T-helper 2 cell treated with Interferon-gamma antibody and Interleukin-4, amounts not matched to agents 5 μg/mL and 100 μg/mL, for 36 hours (primary cell): Measurements from ENCODE around the gene TFDP1.
A peak's percentile ranks its signal among the peaks of the same experiment; 100 is the strongest.

ENCODE experiments used
- DNase-seq: peaks from one replicate; pipeline ENCODE4 v3.0.0; 2021; ENCODE audit warnings: low spot score
- H3K27ac Mint-ChIP-seq: one replicate; pipeline ENCODE4 v1.8.0; 2021; ENCODE audit warnings: mild to moderate bottlenecking, mixed read lengths
- H3K27me3 Mint-ChIP-seq: one replicate; pipeline ENCODE4 v1.8.0; 2021; ENCODE audit warnings: low read depth, mixed read lengths
- H3K36me3 Mint-ChIP-seq: one replicate; pipeline ENCODE4 v1.8.0; 2021; ENCODE audit warnings: low read depth, mixed read lengths
- H3K4me1 Mint-ChIP-seq: one replicate; pipeline ENCODE4 v1.8.0; 2021; ENCODE audit warnings: low read depth, mixed read lengths
- H3K4me3 Mint-ChIP-seq: one replicate; pipeline ENCODE4 v1.8.0; 2022; ENCODE audit warnings: mild to moderate bottlenecking, moderate library complexity, mixed read lengths
- H3K9me3 Mint-ChIP-seq: one replicate; pipeline ENCODE4 v1.8.0; 2021; ENCODE audit warnings: mixed read lengths

Gene TFDP1

DNA sequence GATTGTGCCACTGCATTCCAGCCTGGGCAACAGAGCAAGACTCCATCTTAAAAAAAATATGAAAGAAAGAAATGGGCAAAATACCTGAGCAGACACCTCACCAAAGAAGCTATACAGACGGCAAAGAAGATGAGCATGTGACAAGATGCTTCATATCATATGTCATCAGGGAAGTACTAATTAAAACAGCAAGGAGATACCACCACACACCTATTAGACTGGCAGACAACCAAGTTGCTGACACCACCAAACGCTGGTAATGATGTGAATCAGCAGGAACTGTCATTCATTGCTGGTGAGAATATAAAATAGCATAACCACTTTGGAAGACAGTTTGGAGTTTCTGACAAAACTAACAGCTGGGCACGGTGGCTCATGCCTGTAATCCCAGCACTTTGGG lies 11.5 kb upstream of the TFDP1 start:
- Mint-ChIP-seq H3K4me3 (no peak overlapping the region), H3K9me3 (peaks cover 20% of the 10 kb centered on the region), H3K4me1 (no peaks in the 10 kb centered on the region), H3K27me3 (peaks cover 36% of the 10 kb centered on the region), H3K27ac (no peak overlapping the region), H3K36me3 (no peaks in the 10 kb centered on the region)
- DNase-seq, result no peak

DNA sequence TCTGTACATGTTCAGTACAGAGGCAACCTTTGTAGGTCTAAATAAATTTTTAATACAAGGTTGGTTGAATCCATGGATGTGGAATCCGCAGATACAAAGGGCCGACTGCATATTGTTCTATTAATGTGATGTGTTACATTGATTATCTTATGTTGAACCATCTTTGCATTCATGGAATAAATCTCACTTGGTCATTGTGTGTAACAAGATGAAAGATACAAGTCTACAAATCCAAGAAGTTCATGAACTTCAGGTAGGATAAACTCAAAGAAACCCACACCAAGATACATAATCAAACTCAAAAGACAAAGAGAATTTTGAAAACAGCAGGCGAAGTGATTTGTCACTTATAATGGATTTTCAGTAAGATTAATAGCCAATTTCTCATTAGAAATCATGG lies 8.0 kb upstream of the TFDP1 start:
- H3K9me3 Mint-ChIP-seq, result peaks cover 18% of the 10 kb centered on the region
- no peaks in the 10 kb centered on the region for H3K4me1 Mint-ChIP-seq
- no peaks in the 10 kb centered on the region for H3K36me3 Mint-ChIP-seq
- no peak overlapping the region for H3K4me3 Mint-ChIP-seq
- peaks cover 20% of the 10 kb centered on the region for H3K27me3 Mint-ChIP-seq
- DNase-seq, result no peak
- H3K27ac Mint-ChIP-seq, result no peak overlapping the region

GRCh38 chr13:113577881-113578435 lies 6.6 kb upstream of the TFDP1 start:
- Mint-ChIP-seq H3K36me3 (no peaks in the 10 kb centered on the region), H3K4me3 (no peak overlapping the region), H3K27ac (no peak overlapping the region), H3K27me3 (peaks cover 20% of the 10 kb centered on the region), H3K4me1 (no peaks in the 10 kb centered on the region), H3K9me3 (peaks cover 11% of the 10 kb centered on the region)
- DNase-seq, result no peak

GRCh38 chr13:113579686-113580085 lies 4.9 kb upstream of the TFDP1 start:
- H3K9me3 Mint-ChIP-seq, result peaks cover 7% of the 10 kb centered on the region

DNA sequence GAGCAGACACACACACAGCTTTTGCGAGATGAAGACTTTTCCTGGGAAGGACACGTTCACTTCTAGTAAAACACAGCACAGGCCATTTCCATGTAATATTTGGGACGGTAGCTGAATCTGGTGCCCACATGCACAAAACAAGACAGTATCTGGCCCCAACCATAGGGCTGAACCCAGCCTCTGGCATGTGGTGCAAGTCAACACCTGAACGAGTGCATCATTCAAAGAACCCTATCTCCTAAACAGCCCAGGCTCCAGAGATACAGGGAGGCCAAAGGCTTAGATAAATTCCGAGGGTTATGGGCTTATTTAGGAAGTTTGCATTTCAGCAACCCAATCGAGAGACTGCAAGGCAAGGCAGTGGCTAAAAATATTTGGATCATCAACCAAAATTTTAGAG lies 2.7 kb upstream of the TFDP1 start:
- H3K27ac Mint-ChIP-seq, result no peak overlapping the region
- H3K36me3 Mint-ChIP-seq, result peaks cover 15% of the 10 kb centered on the region
- peaks cover 8% of the 10 kb centered on the region for H3K27me3 Mint-ChIP-seq
- no peak overlapping the region for H3K4me3 Mint-ChIP-seq
- peaks cover 3% of the 10 kb centered on the region for H3K9me3 Mint-ChIP-seq
- H3K4me1 Mint-ChIP-seq, result peaks cover 14% of the 10 kb centered on the region
- no peak for DNase-seq

More at GRCh38 chr13:113579686-113580085, 4.9 kb upstream of the TFDP1 start:
- H3K4me1 Mint-ChIP-seq, result peaks cover 3% of the 10 kb centered on the region
- H3K36me3 Mint-ChIP-seq, result no peaks in the 10 kb centered on the region
- H3K4me3 Mint-ChIP-seq, result no peak overlapping the region
- no peak overlapping the region for H3K27ac Mint-ChIP-seq
- DNase-seq, result no peak
- peaks cover 15% of the 10 kb centered on the region for H3K27me3 Mint-ChIP-seq

DNA sequence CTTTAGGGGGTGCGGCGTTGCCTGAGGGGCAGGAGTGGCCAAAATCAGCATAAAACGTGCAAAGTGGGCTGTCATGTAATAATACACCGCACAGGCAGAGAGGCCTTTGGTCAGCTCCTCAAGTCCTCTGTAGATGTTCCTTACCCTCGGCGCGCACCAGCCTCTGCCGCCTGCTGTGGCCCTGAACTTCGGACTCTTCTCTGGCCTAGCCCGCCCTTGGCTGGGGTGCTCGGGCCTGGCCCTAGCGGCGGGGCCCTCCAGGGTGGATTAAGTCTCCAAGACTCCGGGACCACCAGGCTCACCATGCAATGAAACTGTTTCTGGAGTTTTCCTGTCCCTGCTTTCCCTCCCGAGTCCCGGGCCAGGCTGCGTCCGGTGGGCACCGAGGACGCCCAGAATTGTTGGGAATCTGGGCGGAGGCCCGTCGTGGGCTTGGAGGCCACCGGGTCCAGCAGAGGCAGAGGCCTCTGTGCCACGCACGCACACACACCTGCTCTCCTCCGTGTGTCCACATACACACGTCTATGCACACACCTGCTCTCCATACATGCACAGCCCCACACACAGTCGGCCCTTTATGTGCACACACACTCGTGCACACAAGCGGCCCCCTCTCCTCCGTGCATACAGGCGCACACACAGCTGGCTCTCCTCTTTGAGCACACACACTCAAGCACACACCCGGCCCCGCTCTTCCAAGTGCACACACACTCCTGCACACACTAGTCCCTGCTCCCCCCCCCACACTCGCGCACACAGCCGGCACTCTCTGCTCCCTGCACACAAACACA lies 1.5 kb upstream of the TFDP1 start:
- DNase-seq, result no peak
- Mint-ChIP-seq H3K4me3 (peak overlapping the region; percentile 71), H3K27me3 (peaks cover 3% of the 10 kb centered on the region), H3K9me3 (no peaks in the 10 kb centered on the region), H3K4me1 (peaks cover 21% of the 10 kb centered on the region), H3K36me3 (peaks cover 21% of the 10 kb centered on the region), H3K27ac (peak overlapping the region; percentile 15)

DNA sequence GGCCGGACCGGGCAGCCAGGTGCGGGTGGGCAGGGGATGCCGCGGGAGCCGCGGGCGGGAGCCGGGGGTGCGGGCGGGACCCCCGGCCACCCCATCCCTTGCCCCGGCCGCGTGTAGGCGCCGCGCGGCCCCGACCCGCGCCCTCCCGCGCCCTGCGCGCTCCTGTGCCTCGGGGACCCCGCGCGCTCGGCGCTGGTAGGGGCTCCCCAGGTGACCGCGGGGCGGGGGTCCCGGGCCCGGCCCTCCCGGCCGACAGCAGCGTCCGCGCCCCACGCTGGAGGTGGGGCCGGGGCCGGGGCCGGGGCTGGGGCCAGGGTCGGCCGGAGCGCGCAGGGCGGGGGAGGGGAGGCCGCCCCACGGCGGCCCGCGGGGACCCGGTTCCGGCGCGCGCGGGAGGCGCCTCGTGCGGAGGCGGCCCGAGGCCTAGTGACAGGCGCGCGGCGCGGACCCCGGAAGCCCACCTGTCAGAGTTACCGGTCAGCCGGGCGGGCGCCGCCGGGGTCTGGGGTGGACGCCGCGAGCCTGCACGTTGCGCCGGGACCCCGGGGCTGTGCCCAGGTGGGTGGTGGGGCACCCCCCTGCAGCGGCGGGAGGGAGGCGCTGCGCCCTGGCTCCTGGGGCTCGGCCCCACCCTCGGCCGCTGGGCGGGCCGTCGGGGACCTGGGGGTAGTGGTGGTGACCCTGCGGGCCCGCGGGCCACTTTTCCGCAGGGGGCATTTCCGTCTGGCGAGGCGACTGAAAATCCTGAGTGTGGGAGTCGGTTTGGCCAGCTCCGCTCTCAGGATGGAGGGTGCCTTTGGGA lies 518 bp downstream of the TFDP1 start:
- H3K4me3 Mint-ChIP-seq, result peak overlapping the region; percentile 95
- H3K27me3 Mint-ChIP-seq, result no peaks in the 10 kb centered on the region
- DNase-seq, result peak; percentile 45
- peaks cover 33% of the 10 kb centered on the region for H3K36me3 Mint-ChIP-seq
- no peaks in the 10 kb centered on the region for H3K9me3 Mint-ChIP-seq
- peaks cover 29% of the 10 kb centered on the region for H3K4me1 Mint-ChIP-seq
- peak overlapping the region; percentile 94 for H3K27ac Mint-ChIP-seq

- H3K4me3 Mint-ChIP-seq, result peak overlapping the region; percentile 95
- peaks cover 29% of the 10 kb centered on the region for H3K4me1 Mint-ChIP-seq
- peak overlapping the region; percentile 94 for H3K27ac Mint-ChIP-seq
- no peak for DNase-seq
- H3K27me3 Mint-ChIP-seq, result no peaks in the 10 kb centered on the region
- H3K36me3 Mint-ChIP-seq, result peaks cover 35% of the 10 kb centered on the region
- no peaks in the 10 kb centered on the region for H3K9me3 Mint-ChIP-seq
These were observed 1.3 kb downstream of the TFDP1 start for GRCh38 chr13:113585896-113586295.

GRCh38 chr13:113586661-113587479 lies 2.3 kb downstream of the TFDP1 start:
- no peak for DNase-seq
- H3K4me3 Mint-ChIP-seq, result peak overlapping the region; percentile 95
- no peaks in the 10 kb centered on the region for H3K9me3 Mint-ChIP-seq
- peak overlapping the region; percentile 31 for H3K27ac Mint-ChIP-seq
- no peaks in the 10 kb centered on the region for H3K27me3 Mint-ChIP-seq
- peaks cover 34% of the 10 kb centered on the region for H3K4me1 Mint-ChIP-seq
- peaks cover 41% of the 10 kb centered on the region for H3K36me3 Mint-ChIP-seq

DNA sequence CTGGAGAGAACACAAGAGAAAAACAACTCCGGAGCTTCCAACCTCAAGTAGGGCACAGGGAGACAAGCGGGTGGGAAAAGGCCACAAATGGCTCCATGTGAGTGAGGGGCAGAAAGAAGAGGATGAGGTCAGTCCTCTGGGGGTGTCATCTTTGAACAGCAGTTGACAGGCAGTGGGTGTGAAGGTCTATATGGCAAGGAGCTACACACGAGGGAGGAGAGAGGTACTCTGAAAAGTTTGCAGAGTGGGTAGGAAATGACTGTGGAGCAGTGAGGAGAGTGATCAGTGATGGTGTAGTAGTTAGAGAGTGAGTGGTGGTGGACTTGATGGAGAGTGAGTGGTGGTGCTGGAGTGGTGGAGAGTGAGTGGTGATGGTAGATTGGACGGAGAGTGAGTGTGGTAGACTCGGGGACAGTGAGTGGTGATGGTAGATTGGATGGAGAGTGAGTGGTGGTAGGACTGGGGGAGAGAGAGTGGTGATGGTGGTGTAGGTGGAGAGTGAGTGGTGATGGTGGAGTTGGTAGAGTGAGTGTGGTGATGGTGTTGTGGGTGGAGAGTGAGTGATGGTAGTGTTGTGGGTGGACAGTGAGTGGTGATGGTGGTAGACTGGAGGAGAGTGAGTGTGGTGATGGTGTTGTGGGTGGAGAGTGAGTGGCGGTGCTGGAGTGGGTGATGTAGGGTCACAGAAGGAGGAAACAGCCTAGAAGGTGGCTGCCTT lies 4.0 kb downstream of the TFDP1 start:
- no peaks in the 10 kb centered on the region for H3K9me3 Mint-ChIP-seq
- H3K4me1 Mint-ChIP-seq, result peaks cover 36% of the 10 kb centered on the region
- H3K36me3 Mint-ChIP-seq, result peaks cover 45% of the 10 kb centered on the region
- DNase-seq, result no peak
- peak overlapping the region; percentile 6 for H3K27ac Mint-ChIP-seq
- no peak overlapping the region for H3K4me3 Mint-ChIP-seq
- no peaks in the 10 kb centered on the region for H3K27me3 Mint-ChIP-seq

- peaks cover 33% of the 10 kb centered on the region for H3K4me1 Mint-ChIP-seq
- H3K4me3 Mint-ChIP-seq, result no peak overlapping the region
- peaks cover 45% of the 10 kb centered on the region for H3K36me3 Mint-ChIP-seq
- no peak overlapping the region for H3K27ac Mint-ChIP-seq
- no peaks in the 10 kb centered on the region for H3K9me3 Mint-ChIP-seq
- H3K27me3 Mint-ChIP-seq, result no peaks in the 10 kb centered on the region
- DNase-seq, result no peak
These were observed 4.9 kb downstream of the TFDP1 start for GRCh38 chr13:113589251-113589960.

DNA sequence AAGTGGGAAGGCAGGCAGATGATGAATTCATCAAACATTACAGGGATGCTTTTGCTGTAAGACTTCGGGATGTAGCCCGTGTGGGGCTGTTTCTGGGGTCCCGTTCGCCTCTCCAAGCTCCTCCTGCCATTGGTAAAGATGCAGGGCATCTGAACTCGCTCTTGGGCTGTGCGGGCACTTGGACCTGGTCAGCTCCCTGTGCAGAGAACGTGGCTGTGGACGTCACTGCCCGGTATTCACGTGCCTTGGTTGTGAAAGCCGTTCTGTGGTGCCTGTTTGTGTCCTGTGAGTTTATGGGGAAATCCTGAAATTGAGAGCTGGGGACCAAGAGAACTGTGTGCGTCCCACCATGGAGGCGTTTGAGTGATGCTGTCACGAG lies 5.4 kb downstream of the TFDP1 start:
- peaks cover 33% of the 10 kb centered on the region for H3K4me1 Mint-ChIP-seq
- no peaks in the 10 kb centered on the region for H3K27me3 Mint-ChIP-seq
- no peak overlapping the region for H3K27ac Mint-ChIP-seq
- no peak overlapping the region for H3K4me3 Mint-ChIP-seq
- peaks cover 49% of the 10 kb centered on the region for H3K36me3 Mint-ChIP-seq
- H3K9me3 Mint-ChIP-seq, result no peaks in the 10 kb centered on the region
- no peak for DNase-seq

DNA sequence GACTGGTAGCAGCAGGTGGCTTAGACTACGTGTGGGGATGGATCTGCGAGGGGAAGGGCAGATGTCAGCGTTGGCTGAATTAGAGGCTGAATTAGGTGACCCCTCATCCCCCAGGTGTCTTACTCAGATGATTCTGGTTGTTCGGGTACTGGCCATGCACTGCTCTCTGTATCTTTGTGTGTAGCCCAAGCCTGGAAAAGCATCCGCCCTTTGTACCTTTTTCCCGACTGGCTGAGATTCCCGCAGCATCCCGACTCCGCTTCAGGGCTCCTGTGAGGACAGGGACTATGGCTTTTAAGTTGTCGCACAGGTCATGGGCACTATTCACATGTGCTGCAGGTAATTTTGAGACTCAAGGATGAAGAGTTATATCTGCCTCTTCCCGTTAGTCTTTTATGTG lies 7.2 kb downstream of the TFDP1 start:
- DNase-seq, result no peak
- H3K9me3 Mint-ChIP-seq, result no peaks in the 10 kb centered on the region
- no peak overlapping the region for H3K27ac Mint-ChIP-seq
- H3K36me3 Mint-ChIP-seq, result peaks cover 46% of the 10 kb centered on the region
- no peaks in the 10 kb centered on the region for H3K27me3 Mint-ChIP-seq
- peaks cover 23% of the 10 kb centered on the region for H3K4me1 Mint-ChIP-seq
- H3K4me3 Mint-ChIP-seq, result no peak overlapping the region
